ENCODE measurements around the gene ARHGAP8.

The ARHGAP8 gene

DNA sequence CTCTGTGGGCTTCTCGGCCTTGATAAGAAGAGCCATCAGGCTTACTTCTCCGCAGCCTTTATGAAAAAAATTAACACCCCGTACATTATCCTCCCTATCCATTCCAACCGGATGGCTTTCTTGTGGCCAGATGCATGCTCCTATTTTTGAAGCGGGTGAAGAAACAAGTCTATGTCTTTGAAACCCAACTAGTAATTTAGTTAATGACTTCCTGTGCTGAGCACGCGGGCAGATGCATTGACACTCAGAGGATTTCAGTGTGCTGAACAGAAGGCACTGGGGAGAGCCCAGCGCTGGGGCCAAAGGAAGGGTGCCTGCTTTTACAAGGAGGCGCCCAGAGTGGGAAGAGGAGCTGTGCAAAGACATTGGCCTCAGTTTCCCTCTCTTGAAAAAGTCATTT, 53.3 kb downstream of the ARHGAP8 start:
- Histone ChIP-seq H3K4me3 (replicated peaks; ENCODE audit: insufficient read depth, low read length) (no peak overlapping the region), H3K27me3 (ENCODE audit: insufficient read depth, poor library complexity, severe bottlenecking) (peaks cover 2% of the 10 kb centered on the region), H3K27ac (replicated peaks) (no peak overlapping the region)
- no peak for TF ChIP-seq REST (IDR thresholded peaks at IDR 0.05; ENCODE audit: insufficient replicate concordance, low read depth)
- TF ChIP-seq GABPA (IDR thresholded peaks at IDR 0.05; ENCODE audit: low read depth) = no peak
- no peak for TF ChIP-seq SPI1 (IDR thresholded peaks at IDR 0.05; ENCODE audit: borderline replicate concordance, low read depth)
- no peak for TF ChIP-seq CTCF (IDR thresholded peaks at IDR 0.05; ENCODE audit: insufficient read depth, low read length)
- no peak for TF ChIP-seq POLR2AphosphoS5 (IDR thresholded peaks at IDR 0.05; ENCODE audit: low read depth)
- no peak for DNase-seq (ENCODE audit: low read depth in 1 of 2, low spot score in 1 of 2)

GRCh38 chr22:44807232-44807631, 54.9 kb downstream of the ARHGAP8 start:
- no peak for TF ChIP-seq REST (IDR thresholded peaks at IDR 0.05; ENCODE audit: insufficient replicate concordance, low read depth)
- TF ChIP-seq POLR2AphosphoS5 (IDR thresholded peaks at IDR 0.05; ENCODE audit: low read depth) = no peak
- no peak for TF ChIP-seq CTCF (IDR thresholded peaks at IDR 0.05; ENCODE audit: insufficient read depth, low read length)
- no peak for TF ChIP-seq SPI1 (IDR thresholded peaks at IDR 0.05; ENCODE audit: borderline replicate concordance, low read depth)
- no peak for TF ChIP-seq GABPA (IDR thresholded peaks at IDR 0.05; ENCODE audit: low read depth)
- Histone ChIP-seq H3K4me3 (replicated peaks; ENCODE audit: insufficient read depth, low read length) (no peak overlapping the region), H3K27me3 (ENCODE audit: insufficient read depth, poor library complexity, severe bottlenecking) (peaks cover 2% of the 10 kb centered on the region), H3K27ac (replicated peaks) (no peak overlapping the region)
- no peak for DNase-seq (ENCODE audit: low read depth in 1 of 2, low spot score in 1 of 2)

GRCh38 chr22:44807915-44808690, 55.7 kb downstream of the ARHGAP8 start:
- TF ChIP-seq REST (IDR thresholded peaks at IDR 0.05; ENCODE audit: insufficient replicate concordance, low read depth) (no peak), CTCF (IDR thresholded peaks at IDR 0.05; ENCODE audit: insufficient read depth, low read length) (no peak), POLR2AphosphoS5 (IDR thresholded peaks at IDR 0.05; ENCODE audit: low read depth) (no peak), SPI1 (IDR thresholded peaks at IDR 0.05; ENCODE audit: borderline replicate concordance, low read depth) (no peak), GABPA (IDR thresholded peaks at IDR 0.05; ENCODE audit: low read depth) (no peak)
- Histone ChIP-seq H3K27ac (replicated peaks) (no peak overlapping the region), H3K27me3 (ENCODE audit: insufficient read depth, poor library complexity, severe bottlenecking) (no peaks in the 10 kb centered on the region), H3K4me3 (replicated peaks; ENCODE audit: insufficient read depth, low read length) (no peak overlapping the region)
- no peak for DNase-seq (ENCODE audit: low read depth in 1 of 2, low spot score in 1 of 2)

All from HL-60 (cell line).